ENCODE results near the gene STAB1.

DNA sequence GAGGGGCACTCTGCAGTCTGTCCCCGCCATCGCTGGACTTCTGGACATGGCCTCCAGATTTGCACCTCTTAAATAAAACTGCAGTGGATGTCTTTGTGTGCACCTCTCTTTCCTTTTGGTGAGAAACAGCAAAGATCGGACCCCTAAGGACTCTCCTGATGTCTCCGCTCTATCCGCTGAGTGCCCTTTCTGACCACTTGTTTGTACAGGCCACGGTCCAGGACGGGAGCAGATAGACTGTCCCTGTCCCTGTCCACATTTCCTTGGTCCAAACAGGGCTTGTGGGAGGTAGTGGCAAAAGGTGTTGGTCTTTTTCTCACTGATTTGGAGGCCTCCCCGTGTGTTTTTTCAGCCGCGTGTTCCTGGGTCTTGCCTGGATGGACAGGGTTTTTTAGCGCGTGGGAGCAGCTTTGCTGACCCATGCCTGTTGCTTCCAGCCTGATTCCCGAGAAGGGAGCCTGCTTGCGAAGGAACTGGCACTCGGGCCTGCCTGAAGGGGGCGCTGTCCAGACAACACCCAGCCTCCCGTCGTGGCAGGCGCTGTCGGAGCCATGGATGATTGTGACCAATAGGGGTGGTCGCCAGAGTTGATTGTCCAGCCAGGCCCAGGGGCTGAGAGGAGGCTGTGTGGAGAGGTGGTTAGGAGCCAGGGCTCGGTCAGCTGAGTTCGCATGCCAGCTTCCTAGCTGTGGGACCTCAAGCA lies 13.2 kb upstream of the STAB1 start:
- TF ChIP-seq, protein P1, sequence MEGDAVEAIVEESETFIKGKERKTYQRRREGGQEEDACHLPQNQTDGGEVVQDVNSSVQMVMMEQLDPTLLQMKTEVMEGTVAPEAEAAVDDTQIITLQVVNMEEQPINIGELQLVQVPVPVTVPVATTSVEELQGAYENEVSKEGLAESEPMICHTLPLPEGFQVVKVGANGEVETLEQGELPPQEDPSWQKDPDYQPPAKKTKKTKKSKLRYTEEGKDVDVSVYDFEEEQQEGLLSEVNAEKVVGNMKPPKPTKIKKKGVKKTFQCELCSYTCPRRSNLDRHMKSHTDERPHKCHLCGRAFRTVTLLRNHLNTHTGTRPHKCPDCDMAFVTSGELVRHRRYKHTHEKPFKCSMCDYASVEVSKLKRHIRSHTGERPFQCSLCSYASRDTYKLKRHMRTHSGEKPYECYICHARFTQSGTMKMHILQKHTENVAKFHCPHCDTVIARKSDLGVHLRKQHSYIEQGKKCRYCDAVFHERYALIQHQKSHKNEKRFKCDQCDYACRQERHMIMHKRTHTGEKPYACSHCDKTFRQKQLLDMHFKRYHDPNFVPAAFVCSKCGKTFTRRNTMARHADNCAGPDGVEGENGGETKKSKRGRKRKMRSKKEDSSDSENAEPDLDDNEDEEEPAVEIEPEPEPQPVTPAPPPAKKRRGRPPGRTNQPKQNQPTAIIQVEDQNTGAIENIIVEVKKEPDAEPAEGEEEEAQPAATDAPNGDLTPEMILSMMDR (IDR thresholded peaks at IDR 0.05) = peak; percentile 41 to 52 (median 47)
- TF ChIP-seq POLR2A (IDR thresholded peaks at IDR 0.05) = no peak

Data from testis (tissue), 2 donors.